ENCODE results near the gene PRUNE2.

The PRUNE2 gene

DNA sequence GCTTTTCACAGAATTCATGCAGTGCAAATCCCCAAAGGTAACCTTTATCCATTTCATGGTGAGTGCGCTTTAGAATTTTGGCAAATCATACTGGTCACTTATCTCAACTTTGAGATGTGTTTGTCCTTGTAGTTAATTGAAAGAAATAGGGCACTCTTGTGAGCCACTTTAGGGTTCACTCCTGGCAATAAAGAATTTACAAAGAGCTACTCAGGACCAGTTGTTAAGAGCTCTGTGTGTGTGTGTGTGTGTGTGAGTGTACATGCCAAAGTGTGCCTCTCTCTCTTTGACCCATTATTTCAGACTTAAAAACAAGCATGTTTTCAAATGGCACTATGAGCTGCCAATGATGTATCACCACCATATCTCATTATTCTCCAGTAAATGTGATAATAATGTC lies 120.4 kb downstream of the PRUNE2 start:
- no peaks in the 10 kb centered on the region for H4K20me1 ChIP-seq (ENCODE audit: control insufficient read depth, insufficient read depth, low read depth, low read length)
- no peaks in the 10 kb centered on the region for H3F3A ChIP-seq (ENCODE audit: control insufficient read depth, insufficient read depth)
- TF ChIP-seq, protein P1, sequence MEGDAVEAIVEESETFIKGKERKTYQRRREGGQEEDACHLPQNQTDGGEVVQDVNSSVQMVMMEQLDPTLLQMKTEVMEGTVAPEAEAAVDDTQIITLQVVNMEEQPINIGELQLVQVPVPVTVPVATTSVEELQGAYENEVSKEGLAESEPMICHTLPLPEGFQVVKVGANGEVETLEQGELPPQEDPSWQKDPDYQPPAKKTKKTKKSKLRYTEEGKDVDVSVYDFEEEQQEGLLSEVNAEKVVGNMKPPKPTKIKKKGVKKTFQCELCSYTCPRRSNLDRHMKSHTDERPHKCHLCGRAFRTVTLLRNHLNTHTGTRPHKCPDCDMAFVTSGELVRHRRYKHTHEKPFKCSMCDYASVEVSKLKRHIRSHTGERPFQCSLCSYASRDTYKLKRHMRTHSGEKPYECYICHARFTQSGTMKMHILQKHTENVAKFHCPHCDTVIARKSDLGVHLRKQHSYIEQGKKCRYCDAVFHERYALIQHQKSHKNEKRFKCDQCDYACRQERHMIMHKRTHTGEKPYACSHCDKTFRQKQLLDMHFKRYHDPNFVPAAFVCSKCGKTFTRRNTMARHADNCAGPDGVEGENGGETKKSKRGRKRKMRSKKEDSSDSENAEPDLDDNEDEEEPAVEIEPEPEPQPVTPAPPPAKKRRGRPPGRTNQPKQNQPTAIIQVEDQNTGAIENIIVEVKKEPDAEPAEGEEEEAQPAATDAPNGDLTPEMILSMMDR (IDR thresholded peaks at IDR 0.05; ENCODE audit: low read depth, low read length, poor library complexity, severe bottlenecking) = no peak
- TF ChIP-seq EZH2phosphoT487 (IDR thresholded peaks at IDR 0.05; ENCODE audit: borderline replicate concordance, low read length) = no peak

DNA sequence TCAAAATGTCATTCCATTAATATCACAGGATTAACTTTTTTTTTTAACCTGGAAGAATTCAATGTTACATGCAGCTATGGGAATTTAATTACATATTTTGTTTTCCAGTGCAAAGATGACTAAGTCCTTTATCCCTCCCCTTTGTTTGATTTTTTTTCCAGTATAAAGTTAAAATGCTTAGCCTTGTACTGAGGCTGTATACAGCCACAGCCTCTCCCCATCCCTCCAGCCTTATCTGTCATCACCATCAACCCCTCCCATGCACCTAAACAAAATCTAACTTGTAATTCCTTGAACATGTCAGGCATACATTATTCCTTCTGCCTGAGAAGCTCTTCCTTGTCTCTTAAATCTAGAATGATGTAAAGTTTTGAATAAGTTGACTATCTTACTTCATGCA lies 121.0 kb downstream of the PRUNE2 start:
- TF ChIP-seq, protein P1 (IDR thresholded peaks at IDR 0.05; ENCODE audit: low read depth, low read length, poor library complexity, severe bottlenecking) = no peak
- no peak for TF ChIP-seq EZH2phosphoT487 (IDR thresholded peaks at IDR 0.05; ENCODE audit: borderline replicate concordance, low read length)
- H3K36me3 ChIP-seq (ENCODE audit: control insufficient read depth, low read length) = no peaks in the 10 kb centered on the region

More for the DNA sequence above, 120.4 kb downstream of the PRUNE2 start:
- H3K27me3 ChIP-seq (ENCODE audit: control insufficient read depth, low read length) = peaks cover 6% of the 10 kb centered on the region
- H3K9me3 ChIP-seq (ENCODE audit: control insufficient read depth, insufficient read depth, low read length) = no peaks in the 10 kb centered on the region
- H3K4me1 ChIP-seq (ENCODE audit: control insufficient read depth, low read length) = no peaks in the 10 kb centered on the region
- H3K79me2 ChIP-seq (ENCODE audit: control insufficient read depth, low read length) = no peaks in the 10 kb centered on the region
- no peaks in the 10 kb centered on the region for H3K9me2 ChIP-seq (replicated peaks; ENCODE audit: control insufficient read depth, low read length)
- no peaks in the 10 kb centered on the region for H3K36me3 ChIP-seq (ENCODE audit: control insufficient read depth, low read length)
- no peak overlapping the region for H3K4me2 ChIP-seq (ENCODE audit: low read length)
- no peak overlapping the region for H3K27ac ChIP-seq (ENCODE audit: low read depth, low read length)
- H3K4me3 ChIP-seq (ENCODE audit: low read length) = no peak overlapping the region

DNA sequence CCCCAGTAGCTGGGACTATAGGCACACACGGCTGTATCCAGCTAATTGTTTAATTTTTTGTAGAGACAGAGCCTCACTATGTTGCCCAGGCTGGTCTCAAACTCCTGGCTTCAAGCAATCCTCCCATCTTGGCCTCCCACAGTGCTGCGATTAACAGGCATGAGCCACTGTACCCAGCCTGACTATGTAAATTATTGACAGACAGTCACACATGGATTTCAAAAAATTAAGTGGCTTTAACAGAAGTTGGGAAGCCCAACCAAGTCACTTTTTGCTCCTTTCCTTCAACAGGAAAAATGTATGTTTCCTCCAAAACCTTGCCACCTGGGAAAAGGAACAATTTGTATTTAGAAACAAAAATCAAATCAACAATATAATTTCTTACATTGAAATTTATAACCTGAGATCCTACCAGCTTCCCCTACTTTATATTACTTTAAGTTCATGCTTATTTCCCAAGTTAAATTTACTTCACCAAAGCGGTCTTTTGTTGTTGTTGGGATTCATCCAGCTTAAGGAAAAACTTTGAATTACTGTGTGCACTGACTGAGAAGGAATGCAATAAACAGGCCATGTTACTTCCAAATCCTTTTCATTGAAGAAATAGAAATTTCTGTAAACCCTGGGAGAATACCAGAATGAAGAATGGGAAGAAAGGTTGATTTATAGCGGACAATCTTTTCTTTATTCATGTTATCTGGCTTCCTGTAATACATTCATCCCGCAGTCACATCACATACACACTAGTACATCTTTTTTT lies 133.0 kb downstream of the PRUNE2 start:
- H3F3A ChIP-seq (ENCODE audit: control insufficient read depth, insufficient read depth) = no peaks in the 10 kb centered on the region
- H3K27ac ChIP-seq (ENCODE audit: low read depth, low read length) = no peak overlapping the region
- no peaks in the 10 kb centered on the region for H3K36me3 ChIP-seq (ENCODE audit: control insufficient read depth, low read length)
- no peak overlapping the region for H3K4me3 ChIP-seq (ENCODE audit: low read length)
- H3K4me1 ChIP-seq (ENCODE audit: control insufficient read depth, low read length) = no peaks in the 10 kb centered on the region
- 0 out of 2 replicates have a peak, but pooled peaks cover 2% of the 10 kb centered on the region for H3K27me3 ChIP-seq (ENCODE audit: control insufficient read depth, low read length)
- TF ChIP-seq EZH2phosphoT487 (IDR thresholded peaks at IDR 0.05; ENCODE audit: borderline replicate concordance, low read length) = no peak
- TF ChIP-seq, protein P1 (IDR thresholded peaks at IDR 0.05; ENCODE audit: low read depth, low read length, poor library complexity, severe bottlenecking) = no peak
- no peaks in the 10 kb centered on the region for H4K20me1 ChIP-seq (ENCODE audit: control insufficient read depth, insufficient read depth, low read depth, low read length)
- no peaks in the 10 kb centered on the region for H3K9me2 ChIP-seq (replicated peaks; ENCODE audit: control insufficient read depth, low read length)
- no peak overlapping the region for H3K4me2 ChIP-seq (ENCODE audit: low read length)
- H3K79me2 ChIP-seq (ENCODE audit: control insufficient read depth, low read length) = no peaks in the 10 kb centered on the region
- no peaks in the 10 kb centered on the region for H3K9me3 ChIP-seq (ENCODE audit: control insufficient read depth, insufficient read depth, low read length)

More for the DNA sequence above, 121.0 kb downstream of the PRUNE2 start:
- no peak overlapping the region for H3K27ac ChIP-seq (ENCODE audit: low read depth, low read length)
- H3K9me3 ChIP-seq (ENCODE audit: control insufficient read depth, insufficient read depth, low read length) = no peaks in the 10 kb centered on the region
- no peaks in the 10 kb centered on the region for H3K4me1 ChIP-seq (ENCODE audit: control insufficient read depth, low read length)
- no peak overlapping the region for H3K4me3 ChIP-seq (ENCODE audit: low read length)
- no peaks in the 10 kb centered on the region for H3K79me2 ChIP-seq (ENCODE audit: control insufficient read depth, low read length)
- no peaks in the 10 kb centered on the region for H3K9me2 ChIP-seq (replicated peaks; ENCODE audit: control insufficient read depth, low read length)
- H4K20me1 ChIP-seq (ENCODE audit: control insufficient read depth, insufficient read depth, low read depth, low read length) = no peaks in the 10 kb centered on the region
- H3K4me2 ChIP-seq (ENCODE audit: low read length) = no peak overlapping the region
- peaks cover 6% of the 10 kb centered on the region for H3K27me3 ChIP-seq (ENCODE audit: control insufficient read depth, low read length)
- no peaks in the 10 kb centered on the region for H3F3A ChIP-seq (ENCODE audit: control insufficient read depth, insufficient read depth)
